ENCODE measurements around the gene CFAP99.

DNA sequence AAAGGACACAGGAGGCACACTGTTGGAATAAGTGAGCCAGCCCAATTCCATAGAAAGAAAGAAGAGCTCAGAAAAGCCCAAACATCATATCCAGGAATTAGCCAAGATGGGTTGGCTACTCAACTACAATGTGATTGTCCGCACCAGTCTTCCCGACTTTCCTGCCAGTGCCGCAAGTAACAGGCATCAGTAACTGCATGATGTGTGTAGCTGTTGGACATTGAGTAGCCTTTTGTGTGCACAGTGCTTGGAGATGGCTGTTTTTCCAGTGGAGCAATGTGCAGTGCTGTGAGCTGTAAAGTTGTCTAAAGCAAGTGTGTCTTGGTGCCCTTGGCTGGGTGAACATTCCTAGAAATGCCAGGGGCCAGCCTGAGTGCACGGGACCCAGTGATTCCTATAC lies 88.5 kb downstream of the CFAP99 start:
- TF ChIP-seq FOXM1 (IDR thresholded peaks at IDR 0.05; ENCODE audit: borderline replicate concordance, low read depth) (no peak), TAF1 (IDR thresholded peaks at IDR 0.05; ENCODE audit: low read depth) (no peak), EGR1 (IDR thresholded peaks at IDR 0.05) (no peak), CEBPB (IDR thresholded peaks at IDR 0.05) (no peak), TEAD4 (IDR thresholded peaks at IDR 0.05) (no peak), YY1 (IDR thresholded peaks at IDR 0.05; ENCODE audit: low read depth) (no peak), EP300 (IDR thresholded peaks at IDR 0.05; ENCODE audit: borderline replicate concordance) (no peak)
- TF ChIP-seq, protein P1, sequence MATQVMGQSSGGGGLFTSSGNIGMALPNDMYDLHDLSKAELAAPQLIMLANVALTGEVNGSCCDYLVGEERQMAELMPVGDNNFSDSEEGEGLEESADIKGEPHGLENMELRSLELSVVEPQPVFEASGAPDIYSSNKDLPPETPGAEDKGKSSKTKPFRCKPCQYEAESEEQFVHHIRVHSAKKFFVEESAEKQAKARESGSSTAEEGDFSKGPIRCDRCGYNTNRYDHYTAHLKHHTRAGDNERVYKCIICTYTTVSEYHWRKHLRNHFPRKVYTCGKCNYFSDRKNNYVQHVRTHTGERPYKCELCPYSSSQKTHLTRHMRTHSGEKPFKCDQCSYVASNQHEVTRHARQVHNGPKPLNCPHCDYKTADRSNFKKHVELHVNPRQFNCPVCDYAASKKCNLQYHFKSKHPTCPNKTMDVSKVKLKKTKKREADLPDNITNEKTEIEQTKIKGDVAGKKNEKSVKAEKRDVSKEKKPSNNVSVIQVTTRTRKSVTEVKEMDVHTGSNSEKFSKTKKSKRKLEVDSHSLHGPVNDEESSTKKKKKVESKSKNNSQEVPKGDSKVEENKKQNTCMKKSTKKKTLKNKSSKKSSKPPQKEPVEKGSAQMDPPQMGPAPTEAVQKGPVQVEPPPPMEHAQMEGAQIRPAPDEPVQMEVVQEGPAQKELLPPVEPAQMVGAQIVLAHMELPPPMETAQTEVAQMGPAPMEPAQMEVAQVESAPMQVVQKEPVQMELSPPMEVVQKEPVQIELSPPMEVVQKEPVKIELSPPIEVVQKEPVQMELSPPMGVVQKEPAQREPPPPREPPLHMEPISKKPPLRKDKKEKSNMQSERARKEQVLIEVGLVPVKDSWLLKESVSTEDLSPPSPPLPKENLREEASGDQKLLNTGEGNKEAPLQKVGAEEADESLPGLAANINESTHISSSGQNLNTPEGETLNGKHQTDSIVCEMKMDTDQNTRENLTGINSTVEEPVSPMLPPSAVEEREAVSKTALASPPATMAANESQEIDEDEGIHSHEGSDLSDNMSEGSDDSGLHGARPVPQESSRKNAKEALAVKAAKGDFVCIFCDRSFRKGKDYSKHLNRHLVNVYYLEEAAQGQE (IDR thresholded peaks at IDR 0.05; ENCODE audit: low read depth) = no peak
